ENCODE measurements around the gene GALNT18. TPM values are rescaled to one million over a fixed set of nuclear protein-coding genes. Genes with fewer than 3 reads are reported as not detected.

Gene GALNT18
- total RNA-seq, 1 experiment from 2014 or later = 14.1 TPM

DNA sequence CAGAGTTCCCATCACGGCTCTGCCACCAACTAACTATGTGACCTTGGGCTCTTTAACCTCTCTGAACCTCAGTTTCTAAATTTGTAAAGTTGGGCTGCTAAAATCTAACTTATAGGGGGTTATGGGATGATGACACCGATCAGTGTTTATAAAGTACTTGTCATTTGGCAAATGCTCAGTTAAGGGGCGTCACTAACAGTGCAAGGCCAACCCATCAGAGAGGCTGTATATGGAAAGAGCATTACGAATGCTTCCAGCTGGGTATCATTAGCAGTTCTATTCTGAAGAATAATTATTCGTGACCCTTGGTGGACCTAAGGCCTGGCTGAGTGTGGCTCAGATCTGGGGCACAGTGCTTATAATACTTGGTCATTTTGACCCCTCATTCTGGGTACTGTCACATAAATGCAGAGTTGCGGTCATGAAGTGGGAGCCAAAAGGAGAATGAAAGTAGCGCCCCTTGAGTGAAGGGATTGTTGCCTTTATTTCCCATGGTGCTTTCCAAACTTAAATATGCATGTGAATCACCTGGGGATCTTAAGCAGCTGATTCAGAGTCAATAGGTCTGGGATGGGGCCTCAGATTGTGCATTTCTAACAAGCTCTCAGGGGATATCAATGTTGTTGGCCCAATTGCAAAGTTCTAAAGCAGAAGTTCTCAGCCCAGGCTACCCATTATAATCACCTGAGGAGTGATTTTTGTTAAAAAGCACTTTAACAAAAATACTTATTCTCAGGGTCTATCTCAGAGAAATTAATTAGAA is 384.6 kb downstream of the GALNT18 start:
- Mint-ChIP-seq H3K4me1 (ENCODE audit: insufficient read depth, unreplicated experiment) (no peaks in the 10 kb centered on the region), H3K36me3 (ENCODE audit: insufficient read depth, unreplicated experiment) (no peaks in the 10 kb centered on the region), H3K27ac (ENCODE audit: low read depth, unreplicated experiment) (no peak overlapping the region), H3K9me3 (ENCODE audit: unreplicated experiment) (peaks cover 7% of the 10 kb centered on the region), H3K27me3 (ENCODE audit: insufficient read depth, unreplicated experiment) (no peaks in the 10 kb centered on the region), H3K4me3 (ENCODE audit: unreplicated experiment) (no peak overlapping the region)
- BruUV-seq (replicated peaks) = no TSS peak
- TF ChIP-seq, protein P1, sequence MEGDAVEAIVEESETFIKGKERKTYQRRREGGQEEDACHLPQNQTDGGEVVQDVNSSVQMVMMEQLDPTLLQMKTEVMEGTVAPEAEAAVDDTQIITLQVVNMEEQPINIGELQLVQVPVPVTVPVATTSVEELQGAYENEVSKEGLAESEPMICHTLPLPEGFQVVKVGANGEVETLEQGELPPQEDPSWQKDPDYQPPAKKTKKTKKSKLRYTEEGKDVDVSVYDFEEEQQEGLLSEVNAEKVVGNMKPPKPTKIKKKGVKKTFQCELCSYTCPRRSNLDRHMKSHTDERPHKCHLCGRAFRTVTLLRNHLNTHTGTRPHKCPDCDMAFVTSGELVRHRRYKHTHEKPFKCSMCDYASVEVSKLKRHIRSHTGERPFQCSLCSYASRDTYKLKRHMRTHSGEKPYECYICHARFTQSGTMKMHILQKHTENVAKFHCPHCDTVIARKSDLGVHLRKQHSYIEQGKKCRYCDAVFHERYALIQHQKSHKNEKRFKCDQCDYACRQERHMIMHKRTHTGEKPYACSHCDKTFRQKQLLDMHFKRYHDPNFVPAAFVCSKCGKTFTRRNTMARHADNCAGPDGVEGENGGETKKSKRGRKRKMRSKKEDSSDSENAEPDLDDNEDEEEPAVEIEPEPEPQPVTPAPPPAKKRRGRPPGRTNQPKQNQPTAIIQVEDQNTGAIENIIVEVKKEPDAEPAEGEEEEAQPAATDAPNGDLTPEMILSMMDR (IDR thresholded peaks at IDR 0.05; ENCODE audit: unreplicated experiment) = no peak
- intact Hi-C loops (cut with micrococcal nuclease) = no loop called here
- ChIA-PET CTCF (no interaction called here), POLR2A (interaction anchor here (0.6 kb wide), 1 partner anchor 1839 kb away, joined by 3 read pairs; no protein-coding TSS in a partner anchor)
- DNase-seq (ENCODE audit: unreplicated experiment) = no peak

DNA sequence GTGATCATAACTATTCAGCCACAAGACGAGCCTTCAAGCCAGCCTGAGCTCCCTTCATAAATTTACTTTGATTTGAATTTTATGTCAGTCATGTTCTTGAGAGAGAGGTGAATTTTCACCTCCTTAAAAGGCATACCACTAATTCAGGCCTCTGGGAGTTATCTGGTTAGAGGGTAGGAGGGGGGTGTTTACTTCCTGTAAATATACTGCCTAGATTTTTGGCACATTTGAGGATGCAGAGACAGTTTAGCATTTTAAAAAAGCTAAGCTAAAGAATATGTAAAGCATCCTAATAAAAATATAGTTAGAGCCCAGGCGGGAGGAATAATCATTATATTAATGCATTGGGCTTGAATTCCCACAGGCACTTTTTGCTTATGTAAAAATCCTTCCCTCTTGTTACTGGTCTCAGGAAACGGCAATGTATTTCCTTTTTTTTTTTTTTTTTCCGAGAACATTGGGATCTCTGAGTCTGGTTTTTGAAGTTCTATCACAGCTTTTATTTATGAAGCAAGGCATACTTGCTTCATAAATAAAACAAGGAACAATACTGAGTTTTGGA is 385.2 kb downstream of the GALNT18 start:
- H3K4me1 Mint-ChIP-seq (ENCODE audit: insufficient read depth, unreplicated experiment) = no peaks in the 10 kb centered on the region
- intact Hi-C loops (cut with micrococcal nuclease) = no loop called here
- no TSS peak for BruUV-seq (replicated peaks)
- H3K27ac Mint-ChIP-seq (ENCODE audit: low read depth, unreplicated experiment) = no peak overlapping the region
- H3K9me3 Mint-ChIP-seq (ENCODE audit: unreplicated experiment) = peaks cover 7% of the 10 kb centered on the region
- H3K27me3 Mint-ChIP-seq (ENCODE audit: insufficient read depth, unreplicated experiment) = no peaks in the 10 kb centered on the region
- DNase-seq (ENCODE audit: unreplicated experiment) = no peak
- H3K36me3 Mint-ChIP-seq (ENCODE audit: insufficient read depth, unreplicated experiment) = no peaks in the 10 kb centered on the region
- H3K4me3 Mint-ChIP-seq (ENCODE audit: unreplicated experiment) = no peak overlapping the region
- ChIA-PET CTCF (no interaction called here), POLR2A (interaction anchor here (0.6 kb wide), 3 partner anchors 22 to 1838 kb away, joined by 3 to 4 read pairs (median 3); no protein-coding TSS in a partner anchor)
- TF ChIP-seq, protein P1 (IDR thresholded peaks at IDR 0.05; ENCODE audit: unreplicated experiment) = no peak

DNA sequence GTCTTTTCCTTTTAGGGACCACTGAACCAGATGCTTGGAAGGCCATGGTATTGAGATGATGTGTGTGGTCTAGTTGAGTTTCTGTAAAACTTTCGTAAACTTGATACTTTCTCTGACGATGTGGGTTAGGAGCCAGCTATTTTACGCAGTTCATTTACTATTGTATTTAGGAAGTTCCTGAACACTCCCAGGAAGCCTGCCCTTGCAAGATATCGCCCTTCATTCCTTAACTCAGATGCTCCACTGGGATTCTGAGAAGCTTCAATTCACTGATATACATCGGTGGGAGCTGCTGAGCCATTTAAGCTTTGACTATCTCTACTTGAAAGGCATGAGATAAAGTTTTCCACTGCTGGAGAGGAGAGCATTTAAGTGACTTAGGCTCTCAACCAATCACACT is 390.0 kb downstream of the GALNT18 start:
- H3K27me3 Mint-ChIP-seq (ENCODE audit: insufficient read depth, unreplicated experiment) = no peaks in the 10 kb centered on the region
- CTCF ChIA-PET = no interaction called here
- H3K36me3 Mint-ChIP-seq (ENCODE audit: insufficient read depth, unreplicated experiment) = no peaks in the 10 kb centered on the region
- POLR2A ChIA-PET = no interaction called here
- H3K4me1 Mint-ChIP-seq (ENCODE audit: insufficient read depth, unreplicated experiment) = peaks cover 6% of the 10 kb centered on the region
- no peak overlapping the region for H3K27ac Mint-ChIP-seq (ENCODE audit: low read depth, unreplicated experiment)
- no peak for DNase-seq (ENCODE audit: unreplicated experiment)
- intact Hi-C loops (cut with micrococcal nuclease) = no loop called here
- no peaks in the 10 kb centered on the region for H3K9me3 Mint-ChIP-seq (ENCODE audit: unreplicated experiment)
- no TSS peak for BruUV-seq (replicated peaks)
- H3K4me3 Mint-ChIP-seq (ENCODE audit: unreplicated experiment) = no peak overlapping the region
- TF ChIP-seq, protein P1 (IDR thresholded peaks at IDR 0.05; ENCODE audit: unreplicated experiment) = no peak

DNA sequence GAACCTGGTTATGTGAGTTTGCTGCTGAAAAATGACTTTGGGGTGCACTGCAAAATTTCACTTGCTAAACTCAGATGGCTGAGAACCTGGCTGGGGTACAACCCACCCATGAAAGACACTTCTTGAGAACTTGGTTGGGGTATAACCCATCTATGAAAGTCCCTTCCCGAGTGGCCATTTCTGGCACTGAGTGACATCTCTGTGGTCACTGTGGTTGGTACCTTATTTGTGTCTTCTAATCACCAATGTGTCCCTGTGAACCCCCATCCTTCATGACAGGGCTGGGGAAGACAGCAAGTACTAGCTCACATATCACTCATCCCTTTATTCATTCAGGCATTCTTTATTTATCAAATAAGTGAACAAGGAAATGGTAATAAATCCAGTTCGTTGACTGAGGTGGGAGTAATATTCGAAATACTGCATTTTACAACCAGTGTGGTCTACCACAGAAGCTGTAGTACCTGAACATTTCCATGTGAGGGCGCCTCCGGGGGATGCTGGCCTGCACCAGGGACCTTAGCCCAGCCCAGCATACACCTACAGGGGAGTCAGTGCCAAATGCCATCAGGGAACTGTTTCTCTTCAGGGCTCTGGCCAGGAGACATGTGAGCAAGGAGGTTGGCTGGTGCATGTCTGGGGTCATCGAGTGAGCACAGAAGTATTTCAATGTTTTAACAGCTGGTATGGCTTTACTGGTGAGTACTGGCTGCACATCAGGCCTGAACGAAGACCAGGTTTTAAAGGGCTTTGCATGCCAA is 390.8 kb downstream of the GALNT18 start:
- CTCF ChIA-PET = interaction anchor here (0.7 to 0.9 kb wide), 2 partner anchors 52 to 302 kb away, joined by 3 to 5 read pairs; no protein-coding TSS in a partner anchor

More for the DNA sequence above, 390.8 kb downstream of the GALNT18 start:
- Mint-ChIP-seq H3K9me3 (ENCODE audit: unreplicated experiment) (no peaks in the 10 kb centered on the region), H3K4me3 (ENCODE audit: unreplicated experiment) (no peak overlapping the region), H3K27ac (ENCODE audit: low read depth, unreplicated experiment) (no peak overlapping the region), H3K4me1 (ENCODE audit: insufficient read depth, unreplicated experiment) (peaks cover 6% of the 10 kb centered on the region), H3K36me3 (ENCODE audit: insufficient read depth, unreplicated experiment) (no peaks in the 10 kb centered on the region), H3K27me3 (ENCODE audit: insufficient read depth, unreplicated experiment) (no peaks in the 10 kb centered on the region)
- intact Hi-C loops (cut with micrococcal nuclease) = no loop called here
- no peak for DNase-seq (ENCODE audit: unreplicated experiment)
- BruUV-seq (replicated peaks) = no TSS peak
- TF ChIP-seq, protein P1 (IDR thresholded peaks at IDR 0.05; ENCODE audit: unreplicated experiment) = peak; percentile 20
- POLR2A ChIA-PET = interaction anchor here (1.1 kb wide), 1 partner anchor 52 kb away, joined by 3 read pairs; no protein-coding TSS in a partner anchor

All from MCF 10A (cell line).